IMR-90 (cell line): ENCODE measurements around the gene CCDC30. TPM values are rescaled to one million over a fixed set of nuclear protein-coding genes. Genes with fewer than 3 reads are reported as not detected.

Experiments
- ATAC-seq: fragments of 200-7000 bp; cut with Tn5 transposase; 2 replicates; pipeline ENCODE4 v1.9.1; 2020; ENCODE audit warnings: low read depth, mild to moderate bottlenecking, moderate library complexity
- BruUV-seq: library from RNA; stranded (reverse); fragments of 400-500 nt; replicated peaks from 2 replicates; lab custom pipeline; 2021; lab: Mats Ljungman, UMichigan
- CTCF ChIA-PET: fragments of 300-600 bp; formaldehyde crosslinking; extraction: SDS; loops from one replicate; lab custom pipeline; 2021; ENCODE audit warnings: antibody characterized with exemption; lab: Yijun Ruan, JAX
- POLR2A ChIA-PET: fragments of 300-600 bp; sonication (Branson Sonifier 250); formaldehyde crosslinking; loops from one replicate; lab custom pipeline; 2022; ENCODE audit warnings: antibody characterized with exemption; ENCODE audit not compliant: unreplicated experiment; lab: Charles Lee
- DNase-seq: peaks from one replicate; pipeline ENCODE4 v3.0.0; 2013
- H2AFZ ChIP-seq: replicated peaks from 2 replicates; pipeline ENCODE3; 2013; ENCODE audit warnings: low read length, mild to moderate bottlenecking; ENCODE audit not compliant: poor library complexity
- H2AK5ac ChIP-seq: 2 replicates; pipeline ENCODE4 v1.6.1; 2013; ENCODE audit warnings: low read depth, low read length, inconsistent platforms
- H2AK9ac ChIP-seq: replicated peaks from 2 replicates; pipeline ENCODE3; 2013; ENCODE audit warnings: mild to moderate bottlenecking, low read depth, low read length, moderate library complexity; ENCODE audit not compliant: poor library complexity
- H2BK120ac ChIP-seq: 2 replicates; pipeline ENCODE4 v1.6.1; 2013; ENCODE audit warnings: low read depth, low read length, inconsistent platforms
- H2BK15ac ChIP-seq: 3 replicates; pipeline ENCODE4 v1.6.1; 2013; ENCODE audit warnings: low read depth, low read length, inconsistent platforms
- H2BK20ac ChIP-seq: 2 replicates; pipeline ENCODE4 v1.6.1; 2013; ENCODE audit warnings: low read depth, mild to moderate bottlenecking, inconsistent platforms, low read length, moderate library complexity
- H2BK5ac ChIP-seq: 2 replicates; pipeline ENCODE4 v1.6.1; 2013; ENCODE audit warnings: mild to moderate bottlenecking, low read depth, low read length, inconsistent platforms; ENCODE audit not compliant: poor library complexity, severe bottlenecking
- H3K14ac ChIP-seq: replicated peaks from 2 replicates; pipeline ENCODE4 v1.6.1; 2013; ENCODE audit warnings: low read depth, low read length, inconsistent platforms
- H3K18ac ChIP-seq: 2 replicates; pipeline ENCODE4 v1.6.1; 2013; ENCODE audit warnings: low read depth, low read length, control low read depth
- H3K23ac ChIP-seq: 2 replicates; pipeline ENCODE4 v1.6.1; 2013; ENCODE audit warnings: low read depth, low read length, inconsistent platforms
- H3K27ac ChIP-seq: 2 replicates; pipeline ENCODE4 v1.5.1; 2013; ENCODE audit warnings: mild to moderate bottlenecking, control low read depth, low read length; ENCODE audit not compliant: insufficient read depth
- H3K27me3 ChIP-seq: 2 replicates; pipeline ENCODE4 v1.6.1; 2013; ENCODE audit warnings: low read length; ENCODE audit not compliant: control insufficient read depth, insufficient read depth
- H3K36me3 ChIP-seq: 2 replicates; pipeline ENCODE4 v1.6.1; 2013; ENCODE audit warnings: low read length, mixed read lengths; ENCODE audit not compliant: control insufficient read depth, insufficient read depth
- H3K4ac ChIP-seq: 2 replicates; pipeline ENCODE4 v1.6.1; 2013; ENCODE audit warnings: low read depth, low read length, inconsistent platforms
- H3K4me1 ChIP-seq: 2 replicates; pipeline ENCODE4 v1.6.1; 2013; ENCODE audit warnings: low read length, mixed read lengths; ENCODE audit not compliant: control insufficient read depth, insufficient read depth
- H3K4me2 ChIP-seq: 2 replicates; pipeline ENCODE4 v1.6.1; 2013; ENCODE audit warnings: low read depth, mild to moderate bottlenecking, control low read depth, low read length, moderate library complexity
- H3K4me3 ChIP-seq: 2 replicates; pipeline ENCODE4 v1.5.1; 2013; ENCODE audit warnings: low read depth, mild to moderate bottlenecking, control low read depth, low read length, moderate library complexity; ENCODE audit not compliant: insufficient read depth
- H3K56ac ChIP-seq: 2 replicates; pipeline ENCODE4 v1.6.1; 2013; ENCODE audit warnings: low read length, inconsistent platforms; ENCODE audit not compliant: insufficient read depth; ENCODE audit errors: extremely low read depth
- H3K79me1 ChIP-seq, 2 experiments: 2 replicates each; pipeline ENCODE4 v1.6.1; 2013; ENCODE audit warnings: low read length in 2 of 2, inconsistent platforms in 1 of 2, low read depth in 1 of 2
- H3K9ac ChIP-seq: 2 replicates; pipeline ENCODE4 v1.6.1; 2013; ENCODE audit warnings: low read depth, low read length, control low read depth
- H3K9me1 ChIP-seq: 2 replicates; pipeline ENCODE4 v1.6.1; 2013; ENCODE audit warnings: low read length, inconsistent platforms; ENCODE audit not compliant: insufficient read depth
- H3K9me3 ChIP-seq: 2 replicates; pipeline ENCODE4 v1.6.1; 2013; ENCODE audit warnings: low read length; ENCODE audit not compliant: control insufficient read depth, insufficient read depth
- H4K20me1 ChIP-seq: 2 replicates; pipeline ENCODE4 v1.6.1; 2013; ENCODE audit warnings: low read length, inconsistent platforms; ENCODE audit not compliant: insufficient read depth
- H4K5ac ChIP-seq: 2 replicates; pipeline ENCODE4 v1.6.1; 2013; ENCODE audit warnings: mild to moderate bottlenecking, low read depth, low read length, control low read depth
- H4K8ac ChIP-seq, 2 experiments: 2 replicates each; pipeline ENCODE4 v1.6.1; 2013; ENCODE audit warnings: low read depth in 2 of 2, low read length in 2 of 2, control low read depth in 1 of 2, inconsistent platforms in 1 of 2
- H4K91ac ChIP-seq: 2 replicates; pipeline ENCODE4 v1.6.1; 2013; ENCODE audit warnings: low read depth, low read length, inconsistent platforms; ENCODE audit not compliant: insufficient read depth
- FOS ChIP-seq: fragments of 150-350 bp; IDR thresholded peaks from 2 replicates; pipeline ENCODE4 v1.6.1; 2016; ENCODE audit warnings: low read depth, low read length
- MAFK ChIP-seq: IDR thresholded peaks from 2 replicates; pipeline ENCODE4 v1.6.1; 2012; ENCODE audit warnings: low read depth, low read length, improper control_type of control experiment
- NFE2L2 ChIP-seq: fragments of 150-350 bp; IDR thresholded peaks from 2 replicates; pipeline ENCODE4 v1.6.1; 2016; ENCODE audit warnings: low read depth, mild to moderate bottlenecking, low read length
- RFX5 ChIP-seq: IDR thresholded peaks from 2 replicates; pipeline ENCODE4 v1.8.0; 2012; ENCODE audit warnings: low read depth, mild to moderate bottlenecking, low read length, moderate library complexity
- SMC3 ChIP-seq: fragments of 150-350 bp; IDR thresholded peaks from 2 replicates; pipeline ENCODE4 v1.6.1; 2016; ENCODE audit warnings: low read depth, mild to moderate bottlenecking, antibody characterized with exemption, low read length, moderate library complexity
- WGBS, 2 experiments: methylation state at CpG; one replicate each; pipeline versions ENCODE4 v1.1.5 to v1.1.7; 2013; ENCODE audit warnings: missing lambda C conversion rate in 2 of 2; ENCODE audit not compliant: insufficient read length in 1 of 2; ENCODE audit errors: extremely low coverage in 2 of 2; 5-methylcytosine and 5-hydroxymethylcytosine counted together
- dilution Hi-C: fragments of 300-500 bp; cut with HindIII; formaldehyde crosslinking; loops from one replicate; pipeline ENCODE4 v1.14.3; 2018; ENCODE audit warnings: low sequenced_read_pairs; ENCODE audit not compliant: unreplicated experiment
- in situ Hi-C: fragments of 300-500 bp; cut with MboI; formaldehyde crosslinking; loops from 3 replicates; pipeline ENCODE4 v1.14.3; 2019; ENCODE audit warnings: low sequenced_read_pairs, inconsistent platforms, mixed read lengths
- intact Hi-C: fragments of 100-400 bp; cut with micrococcal nuclease; formaldehyde crosslinking; loops from 2 replicates; pipeline ENCODE4 v1.10.0; 2022
- polyA plus RNA-seq, 3 experiments: library from polyadenylated mRNA; depleted of rRNA; stranded (reverse); fragments of >200 nt; gene quantifications; 2 replicates each; pipeline ENCODE4 v1.2.3, GENCODE V29; 2012; ENCODE audit warnings: low replicate concordance in 1 of 3
- total RNA-seq: library from RNA; depleted of rRNA; stranded (reverse); fragments of >200 nt; gene quantifications from 2 replicates; pipeline ENCODE4 v1.2.3, GENCODE V29; 2012
- TF ChIP-seq, protein P1 (sequence below): fragments of 150-350 bp; IDR thresholded peaks from 2 replicates; pipeline ENCODE4 v1.6.1; 2016; ENCODE audit warnings: low read depth, mild to moderate bottlenecking, low read length, moderate library complexity, borderline replicate concordance

Gene CCDC30
- total and polyA plus RNA-seq, 2 of the 4 experiments (the other 2 are of a cell fraction) = 0.14 to 0.18 TPM

GRCh38 chr1:42698081-42698813, 235.2 kb downstream of the CCDC30 start:
- DNase-seq (no peak), ATAC-seq (no peak)
- Histone ChIP-seq H3K27me3 (no peaks in the 10 kb centered on the region), H4K91ac (no peak overlapping the region), H2AK9ac (no peak overlapping the region), H3K4ac (no peak overlapping the region), H4K5ac (no peak overlapping the region), H3K27ac (no peak overlapping the region), H2AK5ac (no peak overlapping the region), H3K14ac (no peak overlapping the region), H3K4me1 (peaks cover 1% of the 10 kb centered on the region; the same call in 1 of the 2 replicates), H2AFZ (no peak overlapping the region), H2BK15ac (no peak overlapping the region), H2BK120ac (no peak overlapping the region), H2BK5ac (no peak overlapping the region), H3K4me3 (no peak overlapping the region), H3K9me1 (no peaks in the 10 kb centered on the region; the same call in none of the 2 replicates), H3K36me3 (peaks cover 50% of the 10 kb centered on the region), H3K79me1 (peaks cover 24 to 50% of the 10 kb centered on the region in 2 experiments), H3K23ac (no peak overlapping the region), H2BK20ac (no peak overlapping the region), H3K9ac (no peak overlapping the region), H3K18ac (no peak overlapping the region), H4K8ac (no peak overlapping the region), H3K4me2 (no peak overlapping the region), H4K20me1 (peaks cover 32% of the 10 kb centered on the region), H3K56ac (no peak overlapping the region), H3K9me3 (no peaks in the 10 kb centered on the region)
- dilution Hi-C loops = no loop called here
- ChIA-PET CTCF (no interaction called here), POLR2A (no interaction called here)
- intact Hi-C loops = no loop called here
- in situ Hi-C loops = no loop called here
- BruUV-seq = no TSS peak
- WGBS, 2 experiments = no CpG with 5 or more reads among the region's 4 CpGs
- no peak for TF ChIP-seq NFE2L2
- peak; percentile 51 for TF ChIP-seq MAFK
- TF ChIP-seq SMC3 = no peak
- no peak for TF ChIP-seq RFX5
- TF ChIP-seq FOS = no peak
- TF ChIP-seq, protein P1, sequence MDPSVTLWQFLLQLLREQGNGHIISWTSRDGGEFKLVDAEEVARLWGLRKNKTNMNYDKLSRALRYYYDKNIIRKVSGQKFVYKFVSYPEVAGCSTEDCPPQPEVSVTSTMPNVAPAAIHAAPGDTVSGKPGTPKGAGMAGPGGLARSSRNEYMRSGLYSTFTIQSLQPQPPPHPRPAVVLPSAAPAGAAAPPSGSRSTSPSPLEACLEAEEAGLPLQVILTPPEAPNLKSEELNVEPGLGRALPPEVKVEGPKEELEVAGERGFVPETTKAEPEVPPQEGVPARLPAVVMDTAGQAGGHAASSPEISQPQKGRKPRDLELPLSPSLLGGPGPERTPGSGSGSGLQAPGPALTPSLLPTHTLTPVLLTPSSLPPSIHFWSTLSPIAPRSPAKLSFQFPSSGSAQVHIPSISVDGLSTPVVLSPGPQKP = no peak
